HG03135 (cell line): ENCODE measurements around the gene DCAKD.

Experiments used
- ATAC-seq: cut with Tn5 transposase; IDR thresholded peaks from one replicate; pipeline ENCODE4 v1.9.1; 2021; ENCODE audit warnings: mild to moderate bottlenecking, moderate library complexity; ENCODE audit not compliant: unreplicated experiment

DCAKD gene

GRCh38 chr17:45005700-45006099 lies 45.7 kb downstream of the DCAKD start:
- no peak for ATAC-seq

- no peak for ATAC-seq
Measured at GRCh38 chr17:45004388-45004787, 47.0 kb downstream of the DCAKD start.

- ATAC-seq = no peak
Measured at GRCh38 chr17:45003877-45004276, 47.6 kb downstream of the DCAKD start.

GRCh38 chr17:45001310-45001709 lies 50.1 kb downstream of the DCAKD start:
- ATAC-seq = no peak

- no peak for ATAC-seq
Measured at GRCh38 chr17:44999433-44999832, 52.0 kb downstream of the DCAKD start.

- no peak for ATAC-seq
Measured at GRCh38 chr17:44998646-44999045, 52.8 kb downstream of the DCAKD start.

- no peak for ATAC-seq
Measured at GRCh38 chr17:44997733-44998520, 53.5 kb downstream of the DCAKD start.

GRCh38 chr17:44996304-44996703 lies 55.1 kb downstream of the DCAKD start:
- ATAC-seq = no peak

GRCh38 chr17:44995436-44996001 lies 55.9 kb downstream of the DCAKD start:
- ATAC-seq = no peak

- no peak for ATAC-seq
Measured at GRCh38 chr17:44992242-44992939, 59.0 kb downstream of the DCAKD start.

GRCh38 chr17:44990994-44991393 lies 60.4 kb downstream of the DCAKD start:
- no peak for ATAC-seq

GRCh38 chr17:44989552-44990138 lies 61.8 kb downstream of the DCAKD start:
- no peak for ATAC-seq

GRCh38 chr17:44988044-44988942 lies 63.1 kb downstream of the DCAKD start:
- no peak for ATAC-seq

GRCh38 chr17:44983563-44983962 lies 67.9 kb downstream of the DCAKD start:
- ATAC-seq = no peak

GRCh38 chr17:44982113-44982702 lies 69.2 kb downstream of the DCAKD start:
- ATAC-seq = no peak

GRCh38 chr17:44981221-44981968 lies 70.0 kb downstream of the DCAKD start:
- no peak for ATAC-seq

GRCh38 chr17:44979426-44979995 lies 71.9 kb downstream of the DCAKD start:
- ATAC-seq = no peak

- ATAC-seq = no peak
Measured at GRCh38 chr17:44978807-44979206, 72.6 kb downstream of the DCAKD start.
